Epidermal melanocyte (primary cell): ENCODE data around the gene HSD11B1L.

ENCODE experiments used
- DNase-seq: peaks from one replicate; pipeline ENCODE4 v3.0.0; 2011; ENCODE audit warnings: low spot score; ENCODE audit not compliant: insufficient read length

Gene HSD11B1L

GRCh38 chr19:5680437-5681368, at the start of gene HSD11B1L, which contains the start of gene MICOS13:
HSD11B1L (plus strand) TSS chr19:5681027; CDS start chr19:5684833, 3,806 bp downstream.
MICOS13 (minus strand) TSS chr19:5680516; CDS start chr19:5680486, 30 bp downstream.
- DNase-seq: peak; percentile 97

GRCh38 chr19:5631567-5632240, 49.1 kb upstream of the HSD11B1L start:
- no peak for DNase-seq

GRCh38 chr19:5632241-5632612, 48.6 kb upstream of the HSD11B1L start:
- no peak for DNase-seq

GRCh38 chr19:5632657-5633056, 48.2 kb upstream of the HSD11B1L start:
- no peak for DNase-seq

- DNase-seq: no peak
Measured at GRCh38 chr19:5635427-5635826, 45.4 kb upstream of the HSD11B1L start.

- DNase-seq: no peak
Measured at GRCh38 chr19:5637971-5638370, 42.9 kb upstream of the HSD11B1L start.

- DNase-seq: no peak
Measured at GRCh38 chr19:5641171-5641570, 39.7 kb upstream of the HSD11B1L start.

- peak; percentile 4 for DNase-seq
Measured at GRCh38 chr19:5642204-5642603, 38.6 kb upstream of the HSD11B1L start.

GRCh38 chr19:5643060-5643459, 37.8 kb upstream of the HSD11B1L start:
- DNase-seq: peak; percentile 2

GRCh38 chr19:5644037-5644436, 36.8 kb upstream of the HSD11B1L start:
- peak; percentile 17 for DNase-seq

- peak; percentile 1 for DNase-seq
Measured at GRCh38 chr19:5645409-5645808, 35.4 kb upstream of the HSD11B1L start.

- peak; percentile 0 for DNase-seq
Measured at GRCh38 chr19:5646703-5647102, 34.1 kb upstream of the HSD11B1L start.

GRCh38 chr19:5648464-5648863, 32.4 kb upstream of the HSD11B1L start:
- peak; percentile 1 for DNase-seq

GRCh38 chr19:5651361-5651760, 29.5 kb upstream of the HSD11B1L start:
- DNase-seq: no peak

- DNase-seq: peak; percentile 1
Measured at GRCh38 chr19:5652261-5652660, 28.6 kb upstream of the HSD11B1L start.

- no peak for DNase-seq
Measured at GRCh38 chr19:5654931-5655330, 25.9 kb upstream of the HSD11B1L start.

- DNase-seq: no peak
Measured at GRCh38 chr19:5655412-5655811, 25.4 kb upstream of the HSD11B1L start.

- no peak for DNase-seq
Measured at GRCh38 chr19:5661483-5661882, 19.3 kb upstream of the HSD11B1L start.

- no peak for DNase-seq
Measured at GRCh38 chr19:5663904-5664303, 16.9 kb upstream of the HSD11B1L start.

- no peak for DNase-seq
Measured at GRCh38 chr19:5664515-5664914, 16.3 kb upstream of the HSD11B1L start.

- no peak for DNase-seq
Measured at GRCh38 chr19:5665781-5666513, 14.9 kb upstream of the HSD11B1L start.
